ENCODE data around the gene CYRIA.

CYRIA gene

DNA sequence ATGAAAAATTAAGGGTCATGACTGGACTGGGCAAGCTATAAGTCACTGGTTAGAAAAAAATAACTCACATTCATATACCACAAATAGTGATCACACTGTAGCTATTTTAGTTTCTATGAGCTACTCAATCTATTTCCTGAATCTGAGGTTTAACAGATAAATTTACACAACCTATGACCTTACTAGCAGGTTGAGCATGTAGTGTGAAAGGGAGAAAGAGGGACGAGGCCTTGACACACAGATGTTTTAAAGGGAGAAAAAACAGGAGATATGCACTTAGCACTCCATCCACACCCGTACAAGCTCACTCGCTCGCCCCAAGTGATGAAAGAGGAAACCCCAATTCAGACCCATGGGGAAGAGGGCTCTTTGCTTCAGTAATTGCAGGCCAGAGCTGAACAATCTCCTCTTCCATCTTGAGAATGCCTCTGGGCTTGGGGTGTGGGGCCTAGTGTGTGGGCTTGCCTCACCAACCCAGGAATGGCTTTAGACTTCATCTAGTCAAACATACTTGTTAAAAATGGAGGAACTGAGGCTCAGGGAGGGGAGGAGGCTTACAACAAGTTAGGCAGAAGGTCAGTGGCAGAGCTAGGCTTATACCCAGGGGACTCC, 10.7 kb downstream of the CYRIA start:
- DNase-seq (ENCODE audit: low read depth, low spot score), result no peak
- H3K4me3 ChIP-seq (ENCODE audit: low read length), result no peak overlapping the region

DNA sequence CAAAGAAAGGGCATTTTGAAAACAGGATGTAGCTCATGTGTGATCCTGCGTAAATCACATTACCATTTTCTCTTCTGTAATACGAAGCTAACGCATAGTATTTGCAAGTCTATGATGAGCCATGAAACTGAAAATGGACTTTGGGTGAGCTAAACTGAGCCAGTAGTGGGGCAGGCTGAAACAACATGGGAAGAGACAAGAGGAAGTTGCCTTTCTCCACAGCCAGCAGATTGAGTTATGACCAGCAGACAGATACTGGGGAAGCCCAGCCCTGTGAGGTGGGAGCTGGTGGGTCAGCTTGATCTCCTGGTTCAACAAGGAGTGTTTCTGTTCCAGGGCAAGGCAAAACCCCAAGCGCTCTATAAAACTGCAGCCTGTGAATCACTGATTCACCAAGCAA, 11.8 kb downstream of the CYRIA start:
- H3K4me3 ChIP-seq (ENCODE audit: low read length), result no peak overlapping the region
- DNase-seq (ENCODE audit: low read depth, low spot score), result no peak

DNA sequence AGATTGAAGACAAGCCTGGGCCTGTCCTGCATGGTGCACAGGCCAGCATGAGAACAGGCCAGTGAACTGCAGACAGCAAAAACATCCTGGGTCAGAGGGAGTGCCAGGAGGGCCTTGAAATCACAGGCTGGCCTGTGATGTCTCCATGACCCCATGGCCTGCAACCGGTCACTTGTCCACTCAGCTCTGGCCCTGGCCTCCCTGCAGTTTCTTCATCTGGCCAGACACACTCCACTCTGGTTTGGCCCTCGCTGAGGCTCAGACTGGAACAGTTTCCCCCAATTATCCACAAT, 12.6 kb downstream of the CYRIA start:
- H3K4me3 ChIP-seq (ENCODE audit: low read length), result no peak overlapping the region
- DNase-seq (ENCODE audit: low read depth, low spot score), result no peak

DNA sequence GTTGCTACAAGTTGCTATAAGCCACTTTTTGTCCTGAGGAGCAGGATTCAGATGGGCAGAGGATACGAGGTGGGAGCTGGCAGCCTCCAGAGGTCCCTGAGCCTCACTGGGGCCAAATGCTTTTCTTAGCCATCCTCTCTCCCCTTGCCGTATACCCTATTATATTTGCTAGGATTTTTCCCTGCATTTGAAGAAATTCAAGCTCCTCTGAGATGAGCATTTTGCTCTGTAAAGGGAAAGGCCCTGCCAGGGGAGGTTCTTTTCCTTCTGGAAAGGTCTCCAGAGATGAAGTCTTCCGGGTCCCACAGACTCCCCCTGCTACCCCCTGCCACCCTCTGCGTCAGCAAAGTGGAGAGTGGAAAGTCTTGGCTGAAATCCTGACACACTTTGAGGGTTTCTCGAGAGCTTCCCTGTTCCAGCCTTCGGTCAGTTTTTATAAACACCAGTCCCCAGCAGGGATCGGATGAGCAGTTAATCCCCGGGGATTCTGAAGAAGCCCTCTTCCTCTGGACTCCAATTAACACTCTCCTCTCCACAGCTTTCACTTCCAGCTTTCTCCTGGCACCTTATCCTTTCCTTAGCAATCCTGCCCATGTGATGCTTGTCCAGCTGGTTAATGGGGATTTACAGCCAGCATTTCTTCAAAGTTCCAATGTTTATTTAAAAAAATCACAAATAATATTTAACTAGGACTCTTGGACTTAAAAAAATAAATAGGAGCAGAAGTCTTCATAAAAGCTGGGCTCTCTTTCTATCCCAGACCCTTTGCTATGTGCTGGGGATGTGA, 13.1 kb downstream of the CYRIA start:
- DNase-seq (ENCODE audit: low read depth, low spot score), result no peak

DNA sequence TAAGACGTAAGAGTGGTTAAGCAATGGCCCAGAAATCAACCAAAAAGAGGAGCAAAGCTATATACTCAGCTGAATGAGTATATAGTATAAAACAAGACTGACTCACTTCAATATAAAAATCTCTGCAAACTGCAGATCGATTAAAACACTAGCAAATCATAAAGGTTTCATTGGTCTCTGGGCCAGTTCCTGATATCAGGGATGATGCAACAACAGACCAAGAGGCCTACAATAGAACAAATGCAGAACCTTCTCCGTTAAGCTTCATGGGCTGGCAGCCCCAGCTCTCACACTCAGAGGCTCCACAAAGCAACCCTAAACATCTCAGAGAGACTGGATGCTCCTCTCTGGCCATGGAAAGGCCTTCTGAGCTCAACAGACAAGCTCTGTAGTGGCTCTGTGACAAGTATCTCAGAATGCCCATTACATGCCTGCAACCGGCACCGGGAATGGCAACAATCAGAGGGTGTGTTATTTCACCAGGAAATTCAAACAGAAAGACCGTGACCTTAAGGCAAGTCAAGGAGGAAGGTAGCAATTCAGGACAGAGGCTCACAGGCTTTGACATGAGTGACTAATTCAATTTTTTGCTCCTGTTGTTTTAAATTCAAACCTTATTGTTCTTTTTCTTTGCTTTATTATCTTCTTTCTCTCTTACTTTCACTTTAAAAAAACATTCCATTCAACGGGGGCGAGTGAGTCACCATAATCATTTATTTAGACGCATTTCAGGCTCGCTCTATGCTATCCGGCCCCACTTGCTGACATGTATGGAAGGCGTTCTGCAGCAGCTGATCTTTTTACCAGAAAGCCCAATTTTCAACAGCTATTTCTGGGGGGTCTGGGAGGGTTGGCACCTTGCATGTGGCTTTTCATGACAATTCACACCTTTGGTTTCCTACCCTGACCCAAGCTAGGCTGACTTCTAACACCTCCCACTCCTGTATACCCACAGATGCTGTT, 15.1 kb downstream of the CYRIA start:
- DNase-seq (ENCODE audit: low read depth, low spot score), result no peak
- H3K4me3 ChIP-seq (ENCODE audit: low read length), result no peak overlapping the region

More for the DNA sequence above, 13.1 kb downstream of the CYRIA start:
- H3K4me3 ChIP-seq (ENCODE audit: low read length), result no peak overlapping the region

DNA sequence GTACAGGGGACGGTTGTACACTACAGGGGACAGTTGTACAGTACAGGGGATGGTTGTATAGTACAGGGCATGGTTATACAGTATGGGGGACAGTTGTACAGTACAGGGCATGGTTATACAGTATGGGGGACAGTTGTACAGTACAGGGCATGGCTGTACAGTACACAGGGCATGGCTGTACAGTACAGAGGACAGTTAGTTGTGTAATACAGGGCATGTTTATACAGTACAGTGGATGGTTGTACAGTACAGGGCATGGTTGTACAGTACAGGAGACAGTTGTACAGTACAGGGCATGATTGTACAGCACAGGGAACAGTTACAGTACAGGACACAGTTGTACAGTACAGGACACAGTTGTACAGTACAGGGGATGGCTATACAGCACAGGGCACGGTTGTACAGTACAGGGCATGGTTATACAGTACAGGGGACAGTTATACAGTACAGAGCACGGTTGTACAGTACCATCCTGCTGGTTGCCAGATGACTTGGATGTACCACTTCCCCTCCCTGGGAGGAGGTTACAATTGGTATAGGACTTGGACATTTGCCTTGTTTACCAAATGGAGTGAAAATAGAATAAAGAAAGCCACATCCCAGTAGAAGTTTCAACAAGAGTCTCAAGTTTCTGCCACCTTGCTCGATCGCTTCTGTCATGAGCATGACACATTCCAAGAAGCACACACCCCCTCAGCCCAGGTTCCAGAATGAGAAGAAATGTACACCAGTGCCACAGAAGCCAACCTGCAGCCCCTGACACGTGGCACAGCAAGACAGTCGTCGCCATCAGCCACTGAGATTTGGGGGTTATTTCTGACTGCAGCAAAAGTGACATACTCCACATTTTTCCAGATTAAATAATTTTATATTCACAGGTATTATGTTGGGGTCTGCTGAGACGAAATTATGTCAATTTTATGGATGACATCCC, 16.0 kb downstream of the CYRIA start:
- no peak for DNase-seq (ENCODE audit: low read depth, low spot score)
- H3K4me3 ChIP-seq (ENCODE audit: low read length), result no peak overlapping the region

DNA sequence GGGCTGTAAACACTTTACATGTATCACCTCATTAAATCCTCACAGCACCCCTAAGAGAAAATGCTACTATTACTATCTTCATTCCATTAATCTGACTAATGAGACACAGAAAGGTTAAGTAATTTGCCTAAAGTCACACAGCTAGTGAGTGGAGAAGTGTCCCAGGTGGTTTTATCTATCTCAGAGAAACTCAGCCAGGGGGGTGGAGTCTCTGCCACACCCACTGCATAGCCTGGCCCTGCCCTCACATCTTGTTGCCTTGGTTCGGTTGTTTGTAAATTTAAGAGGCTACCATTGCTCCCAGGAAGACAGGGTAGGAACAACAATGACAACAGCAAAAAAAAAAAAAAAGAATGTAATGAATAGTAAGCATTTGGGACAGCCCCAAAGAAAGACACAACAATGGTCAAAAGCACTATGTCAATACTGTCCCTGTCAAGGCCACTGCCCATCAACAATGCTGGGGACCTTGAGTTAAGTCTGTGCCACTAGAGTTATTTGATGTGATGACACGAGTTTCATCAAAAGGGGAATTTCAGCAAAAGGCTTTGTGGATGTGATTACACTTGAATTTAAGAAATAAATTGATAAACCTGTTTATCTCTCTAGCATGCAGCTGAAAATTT, 17.5 kb downstream of the CYRIA start:
- no peak for DNase-seq (ENCODE audit: low read depth, low spot score)
- H3K4me3 ChIP-seq (ENCODE audit: low read length), result no peak overlapping the region

DNA sequence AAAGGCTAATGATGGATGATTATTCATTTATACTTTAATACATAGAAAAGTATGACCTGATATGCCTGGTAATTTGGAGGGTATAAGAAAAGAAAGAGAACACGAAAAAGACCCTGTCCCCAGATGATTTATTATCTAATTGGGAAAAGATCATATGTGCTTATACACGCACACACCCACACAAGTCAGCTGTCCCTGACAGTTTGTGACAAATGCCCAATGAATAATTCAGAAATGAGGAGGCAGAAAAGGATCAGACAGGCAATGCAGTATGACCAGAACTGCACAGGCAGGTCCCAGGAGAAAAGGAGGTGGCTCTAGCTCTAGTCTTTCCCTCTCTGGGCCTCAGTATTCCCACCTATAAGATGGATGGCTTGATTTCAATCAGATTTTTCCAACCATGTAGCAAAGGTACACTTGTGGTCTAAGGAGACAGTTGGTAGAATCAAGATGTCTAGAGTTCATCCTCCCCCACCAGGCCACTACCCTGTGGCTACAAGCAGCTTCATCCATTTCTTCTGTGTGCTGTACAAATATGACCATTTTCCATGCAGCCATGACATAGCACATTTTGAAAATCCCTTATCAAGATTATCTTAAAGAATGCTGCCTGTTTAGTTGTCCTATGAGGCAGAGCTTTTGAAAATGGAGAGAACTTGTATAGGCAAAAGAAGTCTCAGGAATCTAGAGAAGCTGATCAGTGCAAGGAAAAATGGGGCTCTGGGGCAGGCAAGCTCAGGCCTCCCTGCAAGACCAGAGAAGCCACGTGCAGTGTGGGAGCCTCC, 19.7 kb downstream of the CYRIA start:
- no peak overlapping the region for H3K4me3 ChIP-seq (ENCODE audit: low read length)
- DNase-seq (ENCODE audit: low read depth, low spot score), result no peak

DNA sequence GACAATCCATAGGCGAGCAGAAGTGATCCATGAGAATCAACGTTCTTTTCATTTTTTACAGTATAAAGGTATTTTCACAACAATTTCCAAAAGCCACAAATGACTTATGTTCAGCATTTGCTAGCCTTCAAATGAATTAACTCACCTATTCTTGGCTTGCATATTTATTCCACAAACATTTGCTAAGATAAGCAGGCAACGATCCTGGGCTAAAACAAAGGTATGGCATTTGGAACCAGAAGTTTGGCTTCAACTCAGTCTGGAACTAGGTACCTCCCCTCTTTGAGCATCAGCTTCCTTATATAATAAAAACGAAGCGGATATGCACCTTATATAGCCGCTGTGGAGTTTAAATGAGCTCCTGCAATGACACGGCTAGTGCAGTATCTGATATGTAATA, 20.5 kb downstream of the CYRIA start:
- H3K4me3 ChIP-seq (ENCODE audit: low read length), result no peak overlapping the region
- DNase-seq (ENCODE audit: low read depth, low spot score), result no peak

DNA sequence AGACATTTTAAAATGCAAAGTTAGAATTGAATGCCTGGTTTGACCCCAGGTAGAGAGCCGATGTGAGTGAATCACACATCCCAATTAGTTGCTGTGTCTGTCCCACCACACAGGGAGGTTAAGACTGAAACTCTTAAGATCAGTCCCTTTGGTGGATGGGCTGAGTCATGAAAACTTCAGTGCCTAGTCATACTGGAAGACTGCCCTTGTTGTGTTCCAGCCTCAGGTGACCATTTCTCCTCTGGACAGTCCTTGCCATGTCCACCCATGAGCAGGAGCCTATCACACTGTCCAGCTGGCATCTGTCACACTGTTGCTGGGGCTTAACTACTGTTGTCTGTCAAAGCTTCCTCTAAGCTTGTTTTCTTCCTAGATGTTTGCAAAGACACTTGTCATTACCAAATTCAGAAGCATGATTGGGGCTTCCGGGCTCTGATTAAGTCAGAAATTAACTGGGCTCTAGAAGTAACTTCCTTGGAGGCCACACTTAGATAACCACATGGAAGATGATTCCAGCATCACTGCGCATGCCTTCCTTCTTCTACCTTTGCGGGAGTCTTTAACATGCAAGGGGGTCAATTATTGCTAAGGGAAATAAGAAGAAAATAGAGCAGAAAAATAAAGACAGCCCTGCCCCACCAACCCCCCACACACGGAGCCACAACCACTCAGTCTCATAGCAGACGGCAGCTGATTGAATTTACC, 21.3 kb downstream of the CYRIA start:
- DNase-seq (ENCODE audit: low read depth, low spot score), result no peak
- no peak overlapping the region for H3K4me3 ChIP-seq (ENCODE audit: low read length)

DNA sequence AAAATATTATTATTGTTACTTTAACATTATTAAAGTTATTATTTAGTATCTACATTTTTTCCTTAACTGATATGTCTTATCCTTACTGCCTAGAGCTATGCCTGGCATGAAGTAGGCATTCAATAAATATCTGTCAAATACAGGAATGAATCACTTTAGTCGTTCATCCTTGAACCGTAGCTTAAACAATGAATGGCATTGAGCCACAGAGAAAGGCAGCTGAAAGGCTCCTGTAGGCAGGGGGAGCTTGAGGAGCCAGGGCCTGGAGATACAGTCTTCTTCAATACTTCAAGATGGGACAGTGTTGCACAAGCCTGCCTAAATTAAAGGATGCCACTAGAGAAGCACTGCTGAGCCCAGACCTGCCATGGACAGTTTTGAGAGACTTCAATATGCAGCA, 22.5 kb downstream of the CYRIA start:
- no peak overlapping the region for H3K4me3 ChIP-seq (ENCODE audit: low read length)
- DNase-seq (ENCODE audit: low read depth, low spot score), result no peak

DNA sequence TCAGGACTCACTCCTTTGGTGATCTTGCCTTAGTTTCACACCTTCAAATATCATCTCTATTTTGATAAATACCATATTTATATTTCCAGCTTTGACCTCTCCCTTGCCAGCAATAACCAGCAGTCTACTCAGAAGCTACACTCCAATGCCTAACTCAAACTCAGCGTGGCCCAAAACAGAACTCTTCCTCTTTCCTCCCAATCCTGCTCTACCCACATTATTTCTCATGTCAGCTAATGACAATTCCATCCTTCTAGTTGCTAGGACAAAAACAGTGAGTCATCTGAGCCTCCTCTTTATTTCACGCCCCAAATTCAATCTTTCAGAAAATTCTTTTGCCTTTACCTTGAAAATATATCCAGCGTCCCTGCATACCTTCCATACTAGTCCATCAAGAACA, 23.5 kb downstream of the CYRIA start:
- DNase-seq (ENCODE audit: low read depth, low spot score), result no peak
- H3K4me3 ChIP-seq (ENCODE audit: low read length), result no peak overlapping the region

DNA sequence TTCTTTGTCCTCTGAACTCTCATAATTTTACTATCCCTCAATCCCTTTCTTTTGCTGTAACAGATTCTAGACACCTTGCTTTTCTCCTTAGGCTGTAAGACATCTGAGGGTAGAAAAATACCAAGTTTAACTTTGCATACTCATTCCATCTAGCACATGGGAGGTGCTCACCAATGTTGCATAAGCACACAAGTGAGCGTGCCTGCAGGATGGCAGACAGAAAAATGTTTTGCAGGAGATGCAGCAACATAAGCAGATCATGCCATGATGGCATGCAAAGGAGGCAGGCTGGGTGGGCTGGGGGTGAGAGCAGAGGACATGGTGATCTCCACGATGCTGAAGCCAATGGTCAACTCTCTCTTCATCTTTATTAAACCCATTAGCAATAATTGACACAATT, 24.1 kb downstream of the CYRIA start:
- no peak for DNase-seq (ENCODE audit: low read depth, low spot score)
- H3K4me3 ChIP-seq (ENCODE audit: low read length), result no peak overlapping the region

DNA sequence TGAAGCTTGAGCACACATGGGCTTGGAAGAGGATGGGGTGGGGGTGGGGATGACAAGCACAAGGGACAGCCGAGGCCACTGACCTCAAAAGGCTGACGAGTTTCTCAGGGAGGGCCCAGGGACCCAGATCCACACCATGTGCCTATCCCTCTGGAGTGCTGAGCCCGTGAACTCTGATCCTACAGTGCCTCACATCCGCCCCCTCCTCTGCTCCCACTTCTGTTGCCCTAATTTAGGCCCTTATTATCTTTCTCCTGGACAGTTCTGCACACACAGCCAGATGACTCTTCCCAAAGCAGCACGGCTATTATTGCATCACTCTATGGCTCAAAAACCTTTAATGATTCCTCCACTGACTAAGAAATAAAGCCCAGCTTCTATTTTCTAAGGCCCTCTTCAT, 24.8 kb downstream of the CYRIA start:
- no peak for DNase-seq (ENCODE audit: low read depth, low spot score)

DNA sequence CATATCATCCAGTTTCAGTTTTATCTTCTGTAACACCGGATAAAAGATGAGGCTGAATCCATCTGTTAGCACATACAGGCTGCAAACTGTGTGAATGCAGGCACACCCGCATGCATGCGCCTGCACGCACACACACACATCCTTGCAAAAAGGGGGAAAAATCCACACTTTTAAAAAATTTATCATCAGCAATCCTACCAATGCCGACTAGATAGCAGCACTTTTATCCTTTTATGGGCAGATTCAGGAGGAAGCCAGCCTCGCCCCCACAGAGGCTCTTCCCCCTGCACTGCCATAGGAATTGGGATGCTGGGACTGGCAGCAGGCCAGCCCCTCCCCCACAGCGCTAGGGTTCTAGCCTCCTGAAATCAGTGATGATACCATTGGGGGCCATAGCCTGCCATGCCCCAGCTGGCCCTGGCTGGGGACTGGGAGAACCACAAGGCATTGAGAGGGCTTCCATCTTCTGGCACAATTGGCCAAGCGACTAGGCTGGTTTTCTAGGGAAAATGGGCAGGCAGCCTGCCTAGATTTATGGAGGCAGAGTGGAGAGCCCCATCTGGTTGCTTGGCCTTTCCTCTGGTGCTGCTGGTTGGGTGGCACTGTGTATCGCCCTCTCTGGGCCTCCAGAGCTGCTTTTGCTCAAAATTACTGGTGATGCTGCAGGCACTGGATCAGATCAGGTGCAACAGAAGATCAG, 25.5 kb downstream of the CYRIA start:
- DNase-seq (ENCODE audit: low read depth, low spot score), result no peak
- H3K4me3 ChIP-seq (ENCODE audit: low read length), result no peak overlapping the region

More for the DNA sequence above, 24.8 kb downstream of the CYRIA start:
- no peak overlapping the region for H3K4me3 ChIP-seq (ENCODE audit: low read length)

DNA sequence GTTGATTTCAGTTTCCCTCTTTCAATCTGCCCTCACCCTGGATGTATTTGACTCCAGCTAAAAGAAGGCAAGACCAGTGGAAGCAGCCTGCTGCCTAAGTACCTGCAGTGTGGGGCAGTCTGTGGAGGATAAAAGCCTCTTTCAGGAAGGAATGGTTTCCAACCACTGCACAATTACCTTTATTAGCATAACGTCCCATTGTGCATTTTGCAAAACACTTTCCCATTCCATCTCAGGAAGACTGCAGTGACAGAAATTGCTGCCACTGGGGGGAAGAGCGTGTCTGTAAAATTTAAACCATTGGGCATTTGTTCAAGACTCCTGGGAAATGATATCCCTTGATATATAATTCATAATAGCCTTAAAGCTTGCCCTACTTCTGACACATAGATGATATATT, 26.2 kb downstream of the CYRIA start:
- H3K4me3 ChIP-seq (ENCODE audit: low read length), result peak overlapping the region; percentile 2; the same call in 1 of the 2 replicates
- no peak for DNase-seq (ENCODE audit: low read depth, low spot score)

DNA sequence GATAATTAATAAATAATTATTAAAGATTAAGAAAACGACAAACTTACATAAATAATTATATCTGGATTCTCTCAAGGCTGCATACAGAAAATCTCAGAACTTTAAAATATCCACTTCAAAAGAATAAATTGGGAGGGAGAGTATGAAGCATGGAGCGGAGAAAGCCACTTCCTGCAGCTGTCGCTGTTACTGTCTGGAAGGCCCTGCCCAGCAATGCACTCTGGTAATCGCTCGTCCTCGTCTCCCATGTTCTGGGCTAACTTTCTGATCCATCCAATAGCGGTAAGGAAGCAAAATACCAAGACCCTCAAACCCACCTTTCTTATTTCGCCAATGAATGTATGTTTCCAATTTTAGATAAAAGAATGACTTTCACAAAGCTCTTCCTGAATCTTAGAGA, 26.7 kb downstream of the CYRIA start:
- H3K4me3 ChIP-seq (ENCODE audit: low read length), result peak overlapping the region; percentile 2; the same call in 1 of the 2 replicates
- DNase-seq (ENCODE audit: low read depth, low spot score), result peak; percentile 71

All from Jurkat, Clone E6-1 (cell line).